ENCODE results near the gene SORCS2.

GRCh38 chr4:7679406-7680040 is 487.2 kb downstream of the SORCS2 start:
- TF ChIP-seq CTCF (IDR thresholded peaks at IDR 0.05; ENCODE audit: borderline replicate concordance, extremely low read depth, low read length, poor library complexity, severe bottlenecking) (no peak), EZH2 (IDR thresholded peaks at IDR 0.05; ENCODE audit: borderline replicate concordance, low read depth, low read length, severe bottlenecking) (no peak)
